SK-N-MC (cell line): ENCODE results near the gene PRPF40B.
A peak's percentile ranks its signal among the peaks of the same experiment; 100 is the strongest.

Source experiments
- DNase-seq: peaks from one replicate; pipeline ENCODE4 v3.0.0-alpha.2; 2011; ENCODE audit warnings: low read depth, low spot score
- H3K27ac ChIP-seq: fragments of 200-600 bp; sonication (generic); 2 replicates; pipeline ENCODE4 v1.5.1; 2016; ENCODE audit warnings: mixed run types
- H3K36me3 ChIP-seq: fragments of 200-600 bp; sonication (generic); 2 replicates; pipeline ENCODE4 v1.6.1; 2017; ENCODE audit warnings: antibody characterized with exemption, low read length, mixed read lengths; ENCODE audit not compliant: insufficient read depth
- H3K4me3 ChIP-seq: fragments of 200-600 bp; sonication (generic); 2 replicates; pipeline ENCODE4 v1.5.1; 2016
- H3K9ac ChIP-seq: fragments of 200-600 bp; sonication (generic); 2 replicates; pipeline ENCODE4 v1.8.0; 2017; ENCODE audit warnings: mixed run types, mixed read lengths; ENCODE audit not compliant: insufficient read length
- H3K9me3 ChIP-seq: fragments of 200-600 bp; sonication (generic); 2 replicates; pipeline ENCODE4 v1.6.1; 2017; ENCODE audit warnings: low read depth, mild to moderate bottlenecking, antibody characterized with exemption, low read length, moderate library complexity, mixed read lengths
- EZH2 ChIP-seq: fragments of 200-600 bp; sonication (generic); IDR thresholded peaks from one replicate; pipeline ENCODE4 v1.6.1; 2017; ENCODE audit warnings: antibody characterized with exemption
- FOXP2 ChIP-seq: optimal IDR thresholded peaks from 2 replicates; pipeline ENCODE3; 2011; ENCODE audit warnings: mild to moderate bottlenecking, moderate library complexity; ENCODE audit not compliant: insufficient read depth; ENCODE audit errors: extremely low read length, control extremely low read depth
- POLR2AphosphoS5 ChIP-seq: IDR thresholded peaks from 2 replicates; pipeline ENCODE4 v1.6.1; 2012; ENCODE audit warnings: mild to moderate bottlenecking, low read depth, low read length, borderline replicate concordance

The PRPF40B gene

GRCh38 chr12:49636979-49637755, 13.8 kb downstream of the PRPF40B start:
- DNase-seq, result peak; percentile 40
- Histone ChIP-seq H3K9ac (no peak overlapping the region), H3K9me3 (no peaks in the 10 kb centered on the region), H3K27ac (no peak overlapping the region), H3K36me3 (no peaks in the 10 kb centered on the region; the same call in 1 of the 2 replicates), H3K4me3 (no peak overlapping the region)
- TF ChIP-seq FOXP2, result peak; percentile 39
- no peak for TF ChIP-seq EZH2
- no peak for TF ChIP-seq POLR2AphosphoS5

- DNase-seq, result no peak
- Histone ChIP-seq H3K9ac (no peak overlapping the region), H3K36me3 (peaks cover 37% of the 10 kb centered on the region), H3K4me3 (no peak overlapping the region), H3K9me3 (no peaks in the 10 kb centered on the region), H3K27ac (no peak overlapping the region)
- no peak for TF ChIP-seq FOXP2
- no peak for TF ChIP-seq POLR2AphosphoS5
- no peak for TF ChIP-seq EZH2
Measured at GRCh38 chr12:49641748-49642369, 18.5 kb downstream of the PRPF40B start.

GRCh38 chr12:49642370-49642802, 19.0 kb downstream of the PRPF40B start:
- no peak overlapping the region for H3K9ac ChIP-seq
- H3K4me3 ChIP-seq, result no peak overlapping the region
- no peak for DNase-seq
- TF ChIP-seq EZH2, result no peak
- no peak for TF ChIP-seq POLR2AphosphoS5
- no peak for TF ChIP-seq FOXP2
- H3K9me3 ChIP-seq, result no peaks in the 10 kb centered on the region
- H3K36me3 ChIP-seq, result peaks cover 38% of the 10 kb centered on the region
- H3K27ac ChIP-seq, result no peak overlapping the region

- H3K36me3 ChIP-seq, result peaks cover 39% of the 10 kb centered on the region
- H3K27ac ChIP-seq, result no peak overlapping the region
- H3K9me3 ChIP-seq, result no peaks in the 10 kb centered on the region
- no peak overlapping the region for H3K9ac ChIP-seq
- no peak for DNase-seq
- TF ChIP-seq FOXP2, result no peak
- no peak for TF ChIP-seq POLR2AphosphoS5
- TF ChIP-seq EZH2, result no peak
- H3K4me3 ChIP-seq, result no peak overlapping the region
Measured at GRCh38 chr12:49643135-49643534, 19.8 kb downstream of the PRPF40B start.

GRCh38 chr12:49643961-49644619, 20.7 kb downstream of the PRPF40B start:
- no peak for DNase-seq
- no peak overlapping the region for H3K9ac ChIP-seq
- no peaks in the 10 kb centered on the region for H3K9me3 ChIP-seq
- TF ChIP-seq FOXP2, result no peak
- TF ChIP-seq POLR2AphosphoS5, result no peak
- TF ChIP-seq EZH2, result no peak
- H3K36me3 ChIP-seq, result peaks cover 46% of the 10 kb centered on the region
- no peak overlapping the region for H3K27ac ChIP-seq
- H3K4me3 ChIP-seq, result no peak overlapping the region

- Histone ChIP-seq H3K36me3 (peaks cover 50% of the 10 kb centered on the region), H3K9me3 (no peaks in the 10 kb centered on the region), H3K27ac (no peak overlapping the region), H3K9ac (no peak overlapping the region), H3K4me3 (no peak overlapping the region)
- DNase-seq, result no peak
- TF ChIP-seq FOXP2 (no peak), POLR2AphosphoS5 (no peak), EZH2 (no peak)
Measured at GRCh38 chr12:49644620-49644994, 21.2 kb downstream of the PRPF40B start.

- peaks cover 50% of the 10 kb centered on the region for H3K36me3 ChIP-seq
- no peaks in the 10 kb centered on the region for H3K9me3 ChIP-seq
- no peak overlapping the region for H3K9ac ChIP-seq
- no peak for DNase-seq
- no peak overlapping the region for H3K4me3 ChIP-seq
- H3K27ac ChIP-seq, result no peak overlapping the region
- no peak for TF ChIP-seq POLR2AphosphoS5
- no peak for TF ChIP-seq EZH2
- TF ChIP-seq FOXP2, result no peak
Measured at GRCh38 chr12:49645146-49646039, 22.0 kb downstream of the PRPF40B start.
